SK-N-SH (cell line): ENCODE data around the gene FRK. TPM values are rescaled to one million over a fixed set of nuclear protein-coding genes. Genes with fewer than 3 reads are reported as not detected.
A peak's percentile ranks its signal among the peaks of the same experiment; 100 is the strongest.

Experiments
- CTCF ChIA-PET: fragments of 300-600, 350-600 bp; formaldehyde crosslinking; extraction: SDS; loops from one replicate; lab custom pipeline; 2021; lab: Yijun Ruan, JAX
- POLR2A ChIA-PET: fragments of 350-600 bp; sonication (Branson Sonifier 250); formaldehyde crosslinking; extraction: SDS; loops from one replicate; lab custom pipeline; 2020; ENCODE audit warnings: antibody characterized with exemption, inconsistent platforms; lab: Yijun Ruan, JAX
- DNase-seq: peaks from one replicate; pipeline ENCODE4 v3.0.0; 2012
- H2AFZ ChIP-seq: fragments of 200-600 bp; sonication (generic); 2 replicates; pipeline ENCODE4 v1.8.1; 2016; ENCODE audit warnings: antibody characterized with exemption, mild to moderate bottlenecking, low read depth
- H3F3A ChIP-seq: fragments of 200-600 bp; sonication (generic); replicated peaks from 2 replicates; pipeline ENCODE3; 2016; ENCODE audit warnings: antibody characterized with exemption, mild to moderate bottlenecking; ENCODE audit not compliant: insufficient read depth
- H3K27ac ChIP-seq, 2 experiments: fragments of 200-500 bp in 1 of 2; fragments of 200-600 bp in 1 of 2; sonication (Bioruptor generic) in 1 of 2; sonication (generic), shearing (Covaris generic) in 1 of 2; 2 replicates each; pipeline versions ENCODE4 v1.5.1 to v1.6.1; 2014 to 2016; ENCODE audit warnings: low read depth in 2 of 2, inconsistent platforms in 1 of 2, low read length in 1 of 2, mild to moderate bottlenecking in 1 of 2, mixed read lengths in 1 of 2
- H3K27me3 ChIP-seq: fragments of 200-600 bp; sonication (generic), shearing (Covaris generic); 2 replicates; pipeline ENCODE4 v1.6.1; 2016; ENCODE audit warnings: mixed run types; ENCODE audit not compliant: insufficient read depth
- H3K36me3 ChIP-seq, 2 experiments: fragments of 200-500 bp in 1 of 2; fragments of 200-600 bp in 1 of 2; sonication (Bioruptor generic) in 1 of 2; sonication (generic) in 1 of 2; replicated peaks in 1 of 2; 2 replicates each; pipeline versions ENCODE3 to v1.5.1; 2014 to 2016; ENCODE audit warnings: low read length in 1 of 2, mild to moderate bottlenecking in 1 of 2; ENCODE audit not compliant: insufficient read depth in 2 of 2, control insufficient read depth in 1 of 2
- H3K4me1 ChIP-seq, 2 experiments: fragments of 200-500 bp in 1 of 2; fragments of 200-600 bp in 1 of 2; sonication (Bioruptor generic) in 1 of 2; sonication (generic), shearing (Covaris generic) in 1 of 2; 2 replicates each; pipeline versions ENCODE4 v1.5.1 to v1.6.1; 2014 to 2016; ENCODE audit warnings: low read depth in 1 of 2, low read length in 1 of 2, mixed run types in 1 of 2; ENCODE audit not compliant: insufficient read depth in 2 of 2, control insufficient read depth in 1 of 2
- H3K4me2 ChIP-seq: fragments of 200-600 bp; sonication (generic), shearing (Covaris generic); 2 replicates; pipeline ENCODE4 v1.6.1; 2017; ENCODE audit warnings: mixed run types
- H3K4me3 ChIP-seq, 2 experiments: fragments of 200-500 bp in 1 of 2; fragments of 200-600 bp in 1 of 2; sonication (Bioruptor generic) in 1 of 2; sonication (generic), shearing (Covaris generic) in 1 of 2; 2 replicates each; pipeline versions ENCODE4 v1.5.1 to v1.8.1; 2014 to 2016; ENCODE audit warnings: low read depth in 2 of 2, inconsistent platforms in 1 of 2, low read length in 1 of 2, mild to moderate bottlenecking in 1 of 2, mixed read lengths in 1 of 2, moderate library complexity in 1 of 2
- H3K79me2 ChIP-seq: fragments of 200-600 bp; sonication (generic); 2 replicates; pipeline ENCODE4 v1.8.1; 2017; ENCODE audit warnings: mild to moderate bottlenecking; ENCODE audit not compliant: insufficient read depth
- H3K9ac ChIP-seq: fragments of 200-600 bp; sonication (generic); 2 replicates; pipeline ENCODE4 v1.6.1; 2017; ENCODE audit warnings: mixed run types
- H3K9me2 ChIP-seq: fragments of 200-600 bp; sonication (generic); 2 replicates; pipeline ENCODE4 v1.6.1; 2017; ENCODE audit warnings: mixed run types
- H3K9me3 ChIP-seq: fragments of 200-600 bp; sonication (generic); 2 replicates; pipeline ENCODE4 v1.6.1; 2017; ENCODE audit warnings: mixed run types, mild to moderate bottlenecking, moderate library complexity
- H4K20me1 ChIP-seq: fragments of 200-600 bp; sonication (generic); 2 replicates; pipeline ENCODE4 v1.6.1; 2017; ENCODE audit warnings: mild to moderate bottlenecking, mixed run types; ENCODE audit not compliant: insufficient read depth
- ELF1 ChIP-seq: IDR thresholded peaks from 2 replicates; pipeline ENCODE4 v1.4.0; 2012
- EZH2phosphoT487 ChIP-seq: fragments of 200-600 bp; sonication (generic); IDR thresholded peaks from 2 replicates; pipeline ENCODE4 v1.6.1; 2017; ENCODE audit warnings: low read depth, mixed run types, mild to moderate bottlenecking, antibody characterized with exemption, moderate library complexity, borderline replicate concordance
- FOXJ3 ChIP-seq: sonication (generic); formaldehyde crosslinking; IDR thresholded peaks from 2 replicates; pipeline ENCODE4 v1.5.1; 2020; ENCODE audit warnings: mild to moderate bottlenecking, missing genetic modification reagents
- GABPA ChIP-seq: IDR thresholded peaks from 2 replicates; pipeline ENCODE4 v1.4.0; 2012; ENCODE audit warnings: low read depth, mild to moderate bottlenecking
- IRF3 ChIP-seq: fragments of 150-350 bp; IDR thresholded peaks from 2 replicates; pipeline ENCODE4 v1.6.1; 2016; ENCODE audit warnings: mild to moderate bottlenecking, low read depth, low read length
- RCOR1 ChIP-seq: fragments of 150-350 bp; IDR thresholded peaks from 2 replicates; pipeline ENCODE4 v1.6.1; 2017; ENCODE audit warnings: antibody characterized with exemption, low read length
- SIN3A ChIP-seq: IDR thresholded peaks from 2 replicates; pipeline ENCODE4 v1.6.1; 2012; ENCODE audit warnings: low read depth, mild to moderate bottlenecking, low read length, moderate library complexity, borderline replicate concordance
- YY1 ChIP-seq: IDR thresholded peaks from 2 replicates; pipeline ENCODE4 v1.4.0; 2012; ENCODE audit warnings: low read depth, mild to moderate bottlenecking
- ZBTB33 ChIP-seq: IDR thresholded peaks from 2 replicates; pipeline ENCODE4 v1.4.0; 2012; ENCODE audit warnings: low read depth, borderline replicate concordance
- WGBS: methylation state at CpG from one replicate; pipeline ENCODE4 v1.1.6; 2017; ENCODE audit warnings: low lambda C conversion rate; 5-methylcytosine and 5-hydroxymethylcytosine counted together
- polyA plus RNA-seq, 3 experiments: library from polyadenylated mRNA; depleted of rRNA; stranded (reverse); fragments of >200 nt; gene quantifications; 2 replicates each; pipeline ENCODE4 v1.2.3, GENCODE V29; 2012
- TF ChIP-seq, protein P1 (sequence below): fragments of 200-600 bp; sonication (generic); IDR thresholded peaks from 2 replicates; pipeline ENCODE4 v1.6.1; 2017; ENCODE audit warnings: antibody characterized with exemption, mild to moderate bottlenecking, moderate library complexity

Gene FRK
- polyA plus RNA-seq, 1 of the 3 experiments (the other 2 are of a cell fraction) = under 0.01 TPM

DNA sequence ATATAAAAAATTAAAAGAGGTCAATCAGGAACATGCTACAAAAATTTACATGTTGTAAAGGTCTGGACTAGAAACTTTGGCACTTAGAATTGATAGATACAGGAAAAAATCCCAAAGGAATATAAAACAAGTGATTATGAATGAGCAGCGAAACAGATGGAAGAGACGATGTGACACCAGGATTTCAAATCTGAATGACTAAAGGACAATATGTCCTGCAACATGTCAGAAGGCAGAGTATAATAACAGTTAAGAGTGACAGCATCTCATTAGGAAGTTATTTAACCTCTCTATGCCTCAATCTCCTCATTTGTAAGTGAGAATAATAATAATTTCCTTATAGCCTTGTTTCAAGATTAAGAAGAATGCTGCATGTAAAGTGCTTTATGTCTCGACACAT is 50.3 kb downstream of the FRK start (continued):
- TF ChIP-seq ZBTB33 = no peak
- TF ChIP-seq RCOR1 = no peak
- TF ChIP-seq FOXJ3 = no peak
- TF ChIP-seq GABPA = no peak
- no peak for TF ChIP-seq SIN3A
- TF ChIP-seq, protein P1, sequence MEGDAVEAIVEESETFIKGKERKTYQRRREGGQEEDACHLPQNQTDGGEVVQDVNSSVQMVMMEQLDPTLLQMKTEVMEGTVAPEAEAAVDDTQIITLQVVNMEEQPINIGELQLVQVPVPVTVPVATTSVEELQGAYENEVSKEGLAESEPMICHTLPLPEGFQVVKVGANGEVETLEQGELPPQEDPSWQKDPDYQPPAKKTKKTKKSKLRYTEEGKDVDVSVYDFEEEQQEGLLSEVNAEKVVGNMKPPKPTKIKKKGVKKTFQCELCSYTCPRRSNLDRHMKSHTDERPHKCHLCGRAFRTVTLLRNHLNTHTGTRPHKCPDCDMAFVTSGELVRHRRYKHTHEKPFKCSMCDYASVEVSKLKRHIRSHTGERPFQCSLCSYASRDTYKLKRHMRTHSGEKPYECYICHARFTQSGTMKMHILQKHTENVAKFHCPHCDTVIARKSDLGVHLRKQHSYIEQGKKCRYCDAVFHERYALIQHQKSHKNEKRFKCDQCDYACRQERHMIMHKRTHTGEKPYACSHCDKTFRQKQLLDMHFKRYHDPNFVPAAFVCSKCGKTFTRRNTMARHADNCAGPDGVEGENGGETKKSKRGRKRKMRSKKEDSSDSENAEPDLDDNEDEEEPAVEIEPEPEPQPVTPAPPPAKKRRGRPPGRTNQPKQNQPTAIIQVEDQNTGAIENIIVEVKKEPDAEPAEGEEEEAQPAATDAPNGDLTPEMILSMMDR = no peak

- Histone ChIP-seq H3K27ac (peak overlapping the region in 1 of 2 experiments; percentile 34; a peak in 1 of 4 replicates), H3K36me3 (no peaks in the 10 kb centered on the region), H3K27me3 (no peaks in the 10 kb centered on the region), H3K4me1 (peaks cover 2 to 3% of the 10 kb centered on the region in 2 experiments; a peak in 2 of 4 replicates), H3K4me3 (no peak overlapping the region), H3K9ac (no peak overlapping the region), H3K9me2 (no peaks in the 10 kb centered on the region), H4K20me1 (no peaks in the 10 kb centered on the region), H2AFZ (peak overlapping the region; percentile 19; the same call in 1 of the 2 replicates), H3K9me3 (no peaks in the 10 kb centered on the region), H3K4me2 (0 out of 2 replicates have a peak overlapping the region, but pooled peaks have one; percentile 1), H3F3A (no peaks in the 10 kb centered on the region), H3K79me2 (no peaks in the 10 kb centered on the region)
- TF ChIP-seq YY1 = no peak
- no peak for TF ChIP-seq ELF1
- no peak for TF ChIP-seq EZH2phosphoT487
- no peak for TF ChIP-seq IRF3
- POLR2A ChIA-PET = no interaction called here
- no peak for DNase-seq
- WGBS = 49% methylated on average over 6 of the region's 6 CpGs
- CTCF ChIA-PET = interaction anchor here (1.7 to 1.9 kb wide), 2 partner anchors 79 to 103 kb away, joined by 4 to 9 read pairs; no protein-coding TSS in a partner anchor
Measured at GRCh38 chr6:116008470-116009243, 52.0 kb downstream of the FRK start.
